HL-60 (cell line): ENCODE measurements around the gene SMAD6.

Experiments used
- DNase-seq, 2 experiments: peaks; one replicate each; pipeline ENCODE4 v3.0.0-alpha.2; 2010 to 2020; ENCODE audit warnings: low read depth in 1 of 2, low spot score in 1 of 2
- H3K27ac ChIP-seq: fragments of 250-450 bp; sonication (Bioruptor Pico); replicated peaks from 2 replicates; pipeline ENCODE4 v1.5.1; 2020; ENCODE audit warnings: mild to moderate bottlenecking, moderate library complexity
- H3K27me3 ChIP-seq: fragments of 250-450 bp; sonication (Bioruptor Pico); 2 replicates; pipeline ENCODE4 v1.5.1; 2021; ENCODE audit warnings: mild to moderate bottlenecking, moderate library complexity; ENCODE audit not compliant: insufficient read depth, poor library complexity, severe bottlenecking
- H3K4me3 ChIP-seq: replicated peaks from 2 replicates; pipeline ENCODE4 v1.5.1; 2011; ENCODE audit warnings: mild to moderate bottlenecking, control low read depth, low read length; ENCODE audit not compliant: insufficient read depth
- GABPA ChIP-seq: IDR thresholded peaks from 2 replicates; pipeline ENCODE4 v1.6.1; 2012; ENCODE audit warnings: low read depth
- POLR2AphosphoS5 ChIP-seq: IDR thresholded peaks from 2 replicates; pipeline ENCODE4 v1.6.1; 2012; ENCODE audit warnings: low read depth
- REST ChIP-seq: IDR thresholded peaks from 2 replicates; pipeline ENCODE4 v1.6.1; 2012; ENCODE audit warnings: low read depth; ENCODE audit not compliant: insufficient replicate concordance
- SPI1 ChIP-seq: IDR thresholded peaks from 2 replicates; pipeline ENCODE4 v1.6.1; 2012; ENCODE audit warnings: low read depth, mild to moderate bottlenecking, borderline replicate concordance
- TF ChIP-seq, protein P1 (sequence below): IDR thresholded peaks from one replicate; pipeline ENCODE4 v1.5.1; 2011; ENCODE audit warnings: low read length, control low read depth, inconsistent platforms; ENCODE audit not compliant: insufficient read depth

SMAD6 gene

GRCh38 chr15:66723826-66724731, 22.0 kb downstream of the SMAD6 start:
- no peak for DNase-seq
- Histone ChIP-seq H3K4me3 (no peak overlapping the region), H3K27me3 (no peaks in the 10 kb centered on the region)

GRCh38 chr15:66724732-66725463, 22.9 kb downstream of the SMAD6 start:
- Histone ChIP-seq H3K27me3 (no peaks in the 10 kb centered on the region), H3K4me3 (no peak overlapping the region), H3K27ac (no peak overlapping the region)
- TF ChIP-seq POLR2AphosphoS5 (no peak), SPI1 (no peak), GABPA (no peak), REST (no peak)
- TF ChIP-seq, protein P1, sequence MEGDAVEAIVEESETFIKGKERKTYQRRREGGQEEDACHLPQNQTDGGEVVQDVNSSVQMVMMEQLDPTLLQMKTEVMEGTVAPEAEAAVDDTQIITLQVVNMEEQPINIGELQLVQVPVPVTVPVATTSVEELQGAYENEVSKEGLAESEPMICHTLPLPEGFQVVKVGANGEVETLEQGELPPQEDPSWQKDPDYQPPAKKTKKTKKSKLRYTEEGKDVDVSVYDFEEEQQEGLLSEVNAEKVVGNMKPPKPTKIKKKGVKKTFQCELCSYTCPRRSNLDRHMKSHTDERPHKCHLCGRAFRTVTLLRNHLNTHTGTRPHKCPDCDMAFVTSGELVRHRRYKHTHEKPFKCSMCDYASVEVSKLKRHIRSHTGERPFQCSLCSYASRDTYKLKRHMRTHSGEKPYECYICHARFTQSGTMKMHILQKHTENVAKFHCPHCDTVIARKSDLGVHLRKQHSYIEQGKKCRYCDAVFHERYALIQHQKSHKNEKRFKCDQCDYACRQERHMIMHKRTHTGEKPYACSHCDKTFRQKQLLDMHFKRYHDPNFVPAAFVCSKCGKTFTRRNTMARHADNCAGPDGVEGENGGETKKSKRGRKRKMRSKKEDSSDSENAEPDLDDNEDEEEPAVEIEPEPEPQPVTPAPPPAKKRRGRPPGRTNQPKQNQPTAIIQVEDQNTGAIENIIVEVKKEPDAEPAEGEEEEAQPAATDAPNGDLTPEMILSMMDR = no peak
- DNase-seq = no peak

More at GRCh38 chr15:66723826-66724731, 22.0 kb downstream of the SMAD6 start:
- H3K27ac ChIP-seq = no peak overlapping the region
- TF ChIP-seq, protein P1 = no peak
- no peak for TF ChIP-seq SPI1
- TF ChIP-seq POLR2AphosphoS5 = no peak
- no peak for TF ChIP-seq REST
- TF ChIP-seq GABPA = no peak

- H3K27me3 ChIP-seq = no peaks in the 10 kb centered on the region
- H3K27ac ChIP-seq = no peak overlapping the region
- no peak for TF ChIP-seq REST
- no peak for TF ChIP-seq GABPA
- TF ChIP-seq SPI1 = no peak
- TF ChIP-seq, protein P1 = no peak
- TF ChIP-seq POLR2AphosphoS5 = no peak
- H3K4me3 ChIP-seq = no peak overlapping the region
- no peak for DNase-seq
Observed at GRCh38 chr15:66725464-66725785, 23.4 kb downstream of the SMAD6 start.
